BLaER1 treated with 17β-estradiol and CSF1 and Interleukin-3, amounts not matched to agents 10 nM and 100 nM (cell line): Measurements from ENCODE around the gene FTO.

Experiments
- H3K27ac ChIP-seq, 11 experiments: shearing (Covaris generic); formaldehyde crosslinking; 2 replicates each; pipeline ENCODE4 v1.8.1; 2022
- H3K27me3 ChIP-seq, 11 experiments: shearing (Covaris generic); formaldehyde crosslinking; 2 replicates each; pipeline ENCODE4 v1.8.1; 2022
- H3K36me3 ChIP-seq, 11 experiments: shearing (Covaris generic); formaldehyde crosslinking; 2 replicates each; pipeline ENCODE4 v1.8.1; 2022
- H3K4me1 ChIP-seq, 10 experiments: shearing (Covaris generic); formaldehyde crosslinking; 2 replicates each; pipeline ENCODE4 v1.8.1; 2022
- H3K4me2 ChIP-seq, 11 experiments: shearing (Covaris generic); formaldehyde crosslinking; 2 replicates each; pipeline ENCODE4 v1.8.1; 2022
- H3K4me3 ChIP-seq, 10 experiments: shearing (Covaris generic); formaldehyde crosslinking; 2 replicates each; pipeline ENCODE4 v1.8.1; 2022
- H3K9ac ChIP-seq, 11 experiments: shearing (Covaris generic); formaldehyde crosslinking; 2 replicates each; pipeline ENCODE4 v1.8.1; 2022
- H3K9me3 ChIP-seq, 11 experiments: shearing (Covaris generic); formaldehyde crosslinking; replicated peaks in 1 of 11; 2 replicates each; pipeline ENCODE4 v1.8.1; 2022
- H4K20me1 ChIP-seq, 11 experiments: shearing (Covaris generic); formaldehyde crosslinking; 2 replicates each; pipeline ENCODE4 v1.8.1; 2022
- Cebpa-rat ChIP-seq, 11 experiments: shearing (Covaris generic); IDR thresholded peaks; 2 replicates each; pipeline ENCODE4 v1.8.1; 2022

Gene FTO

DNA sequence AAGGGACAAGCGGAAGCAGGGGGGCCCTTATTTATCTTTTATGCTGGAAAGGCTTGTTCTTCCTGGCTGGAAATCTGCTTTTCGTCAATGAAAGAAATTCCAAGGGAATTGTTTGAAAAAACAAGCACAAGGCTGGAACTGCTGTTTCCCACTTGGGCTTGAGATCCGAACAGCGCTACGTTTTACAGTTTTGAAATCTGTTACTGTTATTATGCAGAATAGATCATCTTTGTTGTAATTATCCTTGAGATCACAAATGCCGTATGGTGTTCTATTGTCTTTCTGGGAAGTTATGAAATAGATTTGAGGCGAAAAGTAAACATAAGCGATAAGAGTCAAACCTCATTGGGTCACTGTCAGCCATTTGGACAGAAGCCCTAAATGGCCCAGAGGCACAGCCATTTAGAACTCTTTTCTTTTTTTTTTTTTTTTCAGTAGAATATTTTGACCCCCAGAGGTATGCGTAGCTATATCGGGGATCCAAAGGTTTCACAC is 359.4 kb downstream of the FTO start:
- H3K4me1 ChIP-seq = no peaks in the 10 kb centered on the region
- no peak for TF ChIP-seq Cebpa-rat (IDR thresholded peaks at IDR 0.05)
- no peaks in the 10 kb centered on the region for H3K9me3 ChIP-seq
- no peaks in the 10 kb centered on the region for H4K20me1 ChIP-seq
- peaks cover 0 to 7% (median 0%) of the 10 kb centered on the region in 11 experiments; a peak in 2 of 22 replicates for H3K36me3 ChIP-seq
- H3K9ac ChIP-seq = no peak overlapping the region
- H3K27me3 ChIP-seq = no peaks in the 10 kb centered on the region
- no peak overlapping the region for H3K27ac ChIP-seq
- H3K4me2 ChIP-seq = no peak overlapping the region
- H3K4me3 ChIP-seq = no peak overlapping the region

DNA sequence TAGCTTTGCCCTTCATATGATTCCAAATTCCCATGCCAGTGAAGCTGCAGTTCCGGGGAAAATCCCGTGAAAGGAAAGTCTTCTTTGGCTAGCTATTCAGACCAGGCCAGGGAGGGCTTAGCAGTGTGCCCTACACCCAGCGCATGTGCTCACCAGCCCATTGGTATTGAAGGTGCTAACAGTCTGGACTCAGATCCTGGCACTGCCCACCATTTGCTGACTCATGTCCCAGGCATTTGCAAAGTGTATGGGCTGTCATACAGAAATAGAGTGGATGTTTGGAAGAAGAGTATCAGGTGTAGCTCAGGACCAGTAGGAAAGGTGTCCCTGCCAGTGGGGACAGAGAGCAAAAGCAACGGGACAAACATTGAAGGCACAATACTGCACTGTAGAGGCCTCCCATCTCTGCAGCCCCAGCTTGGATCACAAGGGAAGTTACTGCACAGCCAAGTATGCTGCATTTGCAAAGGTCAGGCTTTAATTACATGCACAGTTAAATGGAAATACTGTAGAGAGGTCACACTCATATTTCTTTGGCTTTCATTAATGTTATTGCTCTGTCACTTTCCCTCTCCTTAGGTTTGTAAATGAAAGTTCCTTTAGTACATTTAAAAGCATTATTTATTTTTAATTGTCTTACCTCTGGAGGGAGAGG is 362.6 kb downstream of the FTO start:
- Histone ChIP-seq H3K9ac (no peak overlapping the region), H3K4me2 (no peak overlapping the region), H4K20me1 (no peaks in the 10 kb centered on the region), H3K9me3 (no peaks in the 10 kb centered on the region), H3K4me3 (no peak overlapping the region), H3K4me1 (no peaks in the 10 kb centered on the region), H3K36me3 (peaks cover 0 to 7% (median 0%) of the 10 kb centered on the region in 11 experiments; a peak in 2 of 22 replicates), H3K27ac (no peak overlapping the region), H3K27me3 (no peaks in the 10 kb centered on the region)
- no peak for TF ChIP-seq Cebpa-rat (IDR thresholded peaks at IDR 0.05)

DNA sequence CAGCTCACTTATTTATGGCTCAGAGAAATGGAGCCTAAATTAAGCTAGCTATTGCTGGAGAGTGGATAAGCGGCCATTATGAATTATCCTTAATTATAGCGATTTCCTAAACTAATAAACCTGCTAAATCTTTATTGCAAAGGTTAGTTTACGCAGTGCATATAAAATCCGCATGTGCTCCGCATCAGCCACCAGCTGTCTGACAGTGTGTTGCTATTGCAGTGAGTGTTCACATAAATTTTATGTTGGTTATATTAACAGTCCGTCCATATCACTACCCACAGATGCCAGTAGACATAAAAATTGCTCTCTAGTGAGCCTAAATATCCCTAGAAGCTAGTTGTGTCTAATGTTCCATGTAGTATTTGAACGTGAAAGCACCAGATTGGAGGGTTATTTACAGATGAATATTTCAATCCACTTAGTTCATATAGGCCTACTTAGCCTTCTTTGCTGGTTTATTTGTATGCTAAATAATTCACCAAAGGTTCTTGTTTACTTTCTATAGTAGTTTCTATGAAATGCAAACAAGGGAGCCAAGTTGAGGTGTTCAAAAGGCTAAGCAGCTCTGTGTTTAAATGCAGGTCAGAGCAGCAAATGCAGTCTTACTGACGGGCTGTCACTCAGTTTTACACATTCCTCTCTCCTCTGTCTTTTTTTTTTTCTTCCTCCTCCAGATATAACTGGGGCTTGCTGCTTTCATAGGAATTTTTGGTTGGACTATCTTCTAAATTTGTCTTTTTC is 363.5 kb downstream of the FTO start:
- Histone ChIP-seq H3K27ac (no peak overlapping the region), H3K36me3 (peaks cover 0 to 6% (median 0%) of the 10 kb centered on the region in 11 experiments; a peak in 2 of 22 replicates), H3K4me3 (no peak overlapping the region), H3K4me2 (no peak overlapping the region), H3K4me1 (no peaks in the 10 kb centered on the region), H3K27me3 (no peaks in the 10 kb centered on the region), H3K9ac (no peak overlapping the region), H4K20me1 (no peaks in the 10 kb centered on the region), H3K9me3 (no peaks in the 10 kb centered on the region)
- TF ChIP-seq Cebpa-rat (IDR thresholded peaks at IDR 0.05) = no peak

GRCh38 chr16:54068212-54068611 is 364.3 kb downstream of the FTO start:
- no peaks in the 10 kb centered on the region for H3K4me1 ChIP-seq
- no peak overlapping the region for H3K4me2 ChIP-seq
- H3K36me3 ChIP-seq = 0 out of 22 replicates have a peak, but pooled peaks cover 0 to 8% (median 0%) of the 10 kb centered on the region in 11 experiments
- no peak for TF ChIP-seq Cebpa-rat (IDR thresholded peaks at IDR 0.05)
- H3K9me3 ChIP-seq = no peaks in the 10 kb centered on the region
- no peaks in the 10 kb centered on the region for H3K27me3 ChIP-seq
- no peak overlapping the region for H3K9ac ChIP-seq
- H4K20me1 ChIP-seq = no peaks in the 10 kb centered on the region
- no peak overlapping the region for H3K4me3 ChIP-seq
- H3K27ac ChIP-seq = no peak overlapping the region

DNA sequence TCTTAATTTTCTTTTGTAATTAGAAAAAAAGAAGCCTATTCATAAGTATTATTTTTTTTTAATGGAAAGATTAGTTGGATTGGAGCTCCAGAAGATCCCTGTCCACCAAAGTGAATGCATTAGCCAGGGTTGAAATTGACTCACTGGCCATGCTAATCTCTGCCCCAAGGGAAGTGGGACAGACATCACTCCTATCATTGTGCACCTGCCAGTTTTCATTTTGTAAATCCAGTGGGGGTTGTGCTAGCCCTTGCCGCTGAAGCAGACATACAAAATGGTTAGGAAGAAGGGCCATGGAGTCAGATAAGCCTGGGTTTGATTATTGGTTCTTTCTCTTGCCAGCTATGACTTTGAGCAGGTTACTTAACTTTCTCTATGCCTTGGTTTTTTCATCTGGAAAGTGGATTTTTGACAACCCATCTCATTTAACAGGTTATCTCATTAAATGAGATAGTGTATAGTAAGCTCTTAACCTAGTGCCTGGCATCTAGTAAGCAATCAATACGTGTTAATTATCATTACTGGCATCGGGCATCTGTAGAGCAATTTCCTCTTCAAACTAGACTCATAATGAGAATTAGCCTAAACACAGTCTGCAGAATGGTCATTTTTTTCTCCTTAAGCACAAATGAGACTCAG is 365.8 kb downstream of the FTO start:
- Histone ChIP-seq H3K27me3 (no peaks in the 10 kb centered on the region), H4K20me1 (no peaks in the 10 kb centered on the region), H3K4me2 (no peak overlapping the region), H3K9me3 (no peaks in the 10 kb centered on the region), H3K9ac (no peak overlapping the region), H3K4me1 (no peaks in the 10 kb centered on the region), H3K36me3 (0 out of 22 replicates have a peak, but pooled peaks cover 0 to 8% (median 0%) of the 10 kb centered on the region in 11 experiments), H3K27ac (no peak overlapping the region), H3K4me3 (no peak overlapping the region)
- no peak for TF ChIP-seq Cebpa-rat (IDR thresholded peaks at IDR 0.05)

GRCh38 chr16:54070789-54071343 is 366.9 kb downstream of the FTO start:
- H3K4me2 ChIP-seq = no peak overlapping the region
- TF ChIP-seq Cebpa-rat (IDR thresholded peaks at IDR 0.05) = no peak
- no peaks in the 10 kb centered on the region for H4K20me1 ChIP-seq
- no peak overlapping the region for H3K9ac ChIP-seq
- no peak overlapping the region for H3K27ac ChIP-seq
- no peaks in the 10 kb centered on the region for H3K9me3 ChIP-seq
- H3K4me3 ChIP-seq = no peak overlapping the region
- 0 out of 22 replicates have a peak, but pooled peaks cover 0 to 8% (median 0%) of the 10 kb centered on the region in 11 experiments for H3K36me3 ChIP-seq
- H3K4me1 ChIP-seq = no peaks in the 10 kb centered on the region
- H3K27me3 ChIP-seq = no peaks in the 10 kb centered on the region

DNA sequence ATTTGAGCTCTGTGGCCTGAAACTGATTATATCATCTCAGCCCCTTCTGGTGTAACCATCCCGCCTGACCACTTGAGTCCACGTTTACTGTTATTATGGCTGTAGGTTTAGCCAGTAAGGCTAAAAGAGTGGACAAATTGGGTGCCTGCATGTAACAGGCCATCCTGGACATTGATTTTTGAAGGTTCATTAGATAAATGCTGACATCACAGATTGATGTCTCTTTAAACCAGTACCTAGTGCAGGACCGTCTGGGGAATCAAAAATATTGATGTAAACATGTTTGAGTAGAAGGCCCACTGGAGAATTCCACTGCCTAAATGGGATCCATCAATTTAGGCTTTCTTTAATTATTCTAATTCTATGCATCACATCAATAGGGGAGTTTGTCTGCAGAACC is 367.6 kb downstream of the FTO start:
- Histone ChIP-seq H3K27ac (no peak overlapping the region), H3K4me2 (no peak overlapping the region)

DNA sequence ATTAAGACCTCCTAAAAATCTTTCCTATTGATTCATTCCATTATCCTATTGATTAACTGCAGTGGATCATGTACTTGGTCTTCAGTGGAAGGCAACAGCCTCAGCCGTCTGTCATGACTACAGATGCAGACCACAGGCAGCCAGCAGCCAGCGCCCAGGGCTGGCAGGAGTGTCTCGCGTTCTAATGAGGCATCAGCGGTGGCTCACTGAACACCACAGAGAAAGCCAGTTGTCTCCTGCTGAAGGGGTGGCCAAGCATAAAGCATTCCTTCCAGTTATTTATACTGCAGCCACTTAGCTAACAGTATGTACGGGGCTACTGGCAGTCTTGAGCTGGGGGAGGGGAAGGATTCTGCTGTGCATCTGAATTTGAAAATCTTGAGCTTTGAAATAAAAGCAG is 368.3 kb downstream of the FTO start:
- Histone ChIP-seq H3K4me2 (no peak overlapping the region), H3K27ac (no peak overlapping the region), H3K27me3 (no peaks in the 10 kb centered on the region), H3K9me3 (no peaks in the 10 kb centered on the region), H3K9ac (no peak overlapping the region), H3K36me3 (0 out of 22 replicates have a peak, but pooled peaks cover 0 to 8% (median 0%) of the 10 kb centered on the region in 11 experiments), H4K20me1 (no peaks in the 10 kb centered on the region), H3K4me3 (no peak overlapping the region), H3K4me1 (no peaks in the 10 kb centered on the region)
- no peak for TF ChIP-seq Cebpa-rat (IDR thresholded peaks at IDR 0.05)

More for the DNA sequence above, 367.6 kb downstream of the FTO start:
- no peak for TF ChIP-seq Cebpa-rat (IDR thresholded peaks at IDR 0.05)
- Histone ChIP-seq H3K27me3 (no peaks in the 10 kb centered on the region), H3K9ac (no peak overlapping the region), H3K36me3 (0 out of 22 replicates have a peak, but pooled peaks cover 0 to 8% (median 0%) of the 10 kb centered on the region in 11 experiments), H4K20me1 (no peaks in the 10 kb centered on the region), H3K4me1 (no peaks in the 10 kb centered on the region), H3K9me3 (no peaks in the 10 kb centered on the region), H3K4me3 (no peak overlapping the region)

DNA sequence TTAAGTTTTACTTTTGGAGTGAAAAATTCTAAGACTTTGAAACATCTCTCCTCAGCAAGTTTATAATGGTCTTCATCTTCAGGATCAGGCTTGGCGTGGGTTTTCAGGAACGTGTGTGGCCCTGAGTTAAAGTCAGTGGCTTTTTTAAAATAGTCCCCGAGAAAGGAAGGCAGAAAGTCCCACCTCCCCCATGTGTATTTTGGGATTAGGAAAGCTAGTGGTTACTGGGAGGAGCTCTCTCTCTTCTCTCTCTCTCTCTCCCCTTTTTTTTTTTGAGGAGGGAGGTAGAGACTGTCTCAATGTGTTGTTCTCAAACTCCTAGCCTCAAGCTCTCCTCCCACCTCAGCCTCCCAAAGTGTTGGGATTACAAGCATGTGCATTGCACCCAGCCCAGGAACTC is 369.4 kb downstream of the FTO start:
- no peak overlapping the region for H3K4me3 ChIP-seq
- no peaks in the 10 kb centered on the region for H3K9me3 ChIP-seq
- no peak overlapping the region for H3K4me2 ChIP-seq
- no peak overlapping the region for H3K27ac ChIP-seq
- no peaks in the 10 kb centered on the region for H3K4me1 ChIP-seq
- H3K27me3 ChIP-seq = no peaks in the 10 kb centered on the region
- no peak for TF ChIP-seq Cebpa-rat (IDR thresholded peaks at IDR 0.05)
- no peak overlapping the region for H3K9ac ChIP-seq
- 0 out of 22 replicates have a peak, but pooled peaks cover 0 to 8% (median 0%) of the 10 kb centered on the region in 11 experiments for H3K36me3 ChIP-seq
- no peaks in the 10 kb centered on the region for H4K20me1 ChIP-seq
